HepG2 (cell line): ENCODE measurements around the gene ASIC3. TPM values are rescaled to one million over a fixed set of nuclear protein-coding genes. Genes with fewer than 3 reads are reported as not detected.

Source experiments
- ATAC-seq: fragments of 200-7000 bp; cut with Tn5 transposase; 3 replicates; pipeline ENCODE4 v1.9.1; 2020; ENCODE audit warnings: mild to moderate bottlenecking, moderate library complexity
- BruUV-seq: library from RNA; stranded (reverse); fragments of 400-500 nt; replicated peaks from 2 replicates; lab custom pipeline; 2021; lab: Mats Ljungman, UMichigan
- CTCF ChIA-PET: fragments of 300-600 bp; formaldehyde crosslinking; extraction: SDS; loops from one replicate; lab custom pipeline; 2021; ENCODE audit warnings: low total read pairs, inconsistent platforms, low intra/inter-chr PET ratio; lab: Yijun Ruan, JAX
- POLR2A ChIA-PET: fragments of 350-600 bp; sonication (Branson Sonifier 250); formaldehyde crosslinking; loops from one replicate; lab custom pipeline; 2020; ENCODE audit warnings: antibody characterized with exemption, inconsistent platforms; lab: Yijun Ruan, JAX
- DNase-seq: peaks from one replicate; pipeline ENCODE4 v3.0.0-alpha.2; 2015; ENCODE audit warnings: low spot score
- FAIRE-seq: peaks from 3 replicates; lab custom pipeline; 2011; peaks lifted over from hg19 to GRCh38; lab: Jason Lieb, UNC
- H2AFZ ChIP-seq: one replicate; pipeline ENCODE4 v1.6.1; 2011; ENCODE audit warnings: low read length, inconsistent platforms
- H3K27ac ChIP-seq: fragments of 300-600 bp; 3 replicates; pipeline ENCODE4 v1.8.0; 2011; ENCODE audit warnings: mixed run types, mild to moderate bottlenecking, mixed read lengths, low read length, inconsistent platforms; ENCODE audit not compliant: insufficient read depth; ENCODE audit errors: extremely low read length
- H3K27me3 ChIP-seq, 2 experiments: fragments of 200-600 bp in 1 of 2; 2 replicates in 1 of 2; 3 replicates in 1 of 2; pipeline versions ENCODE4 v1.6.0 to v1.8.0; 2011; ENCODE audit warnings: low read length in 2 of 2, mild to moderate bottlenecking in 2 of 2, moderate library complexity in 2 of 2, inconsistent platforms in 1 of 2; ENCODE audit not compliant: insufficient read depth in 2 of 2, control insufficient read depth in 1 of 2
- H3K36me3 ChIP-seq, 2 experiments: fragments of 200-600 bp in 1 of 2; replicated peaks in 1 of 2; 2 replicates in 1 of 2; 3 replicates in 1 of 2; pipeline versions ENCODE4 v1.5.1 to v1.8.0; 2011; ENCODE audit warnings: low read length in 2 of 2, inconsistent platforms in 1 of 2; ENCODE audit not compliant: insufficient read depth in 2 of 2, control insufficient read depth in 1 of 2
- H3K4me1 ChIP-seq: 2 replicates; pipeline ENCODE4 v1.5.1; 2012; ENCODE audit warnings: low read length, inconsistent platforms; ENCODE audit not compliant: insufficient read depth
- H3K4me2 ChIP-seq: 2 replicates; pipeline ENCODE4 v1.6.0; 2011; ENCODE audit warnings: low read depth, low read length, inconsistent platforms
- H3K4me3 ChIP-seq, 3 experiments: fragments of 200-600 bp in 1 of 3; sonication (generic), shearing (Covaris generic) in 1 of 3; replicated peaks in 1 of 3; 2 replicates each; pipeline ENCODE4 v1.5.1; 2011 to 2016; ENCODE audit warnings: low read length in 3 of 3, inconsistent platforms in 2 of 3, low read depth in 2 of 3, mild to moderate bottlenecking in 2 of 3, control low read depth in 1 of 3, mixed read lengths in 1 of 3; ENCODE audit not compliant: insufficient read depth in 1 of 3
- H3K79me2 ChIP-seq: one replicate; pipeline ENCODE4 v1.6.1; 2011; ENCODE audit warnings: low read length, inconsistent platforms; ENCODE audit not compliant: insufficient read depth
- H3K9ac ChIP-seq: 2 replicates; pipeline ENCODE4 v1.6.0; 2011; ENCODE audit warnings: mild to moderate bottlenecking, low read depth, low read length, inconsistent platforms; ENCODE audit not compliant: insufficient read depth
- H3K9me3 ChIP-seq: 2 replicates; pipeline ENCODE4 v1.5.1; 2012; ENCODE audit warnings: mild to moderate bottlenecking, low read length
- H4K20me1 ChIP-seq: 2 replicates; pipeline ENCODE4 v1.6.0; 2011; ENCODE audit warnings: inconsistent platforms, mild to moderate bottlenecking, low read length, moderate library complexity; ENCODE audit not compliant: insufficient read depth
- ARID5B ChIP-seq: IDR thresholded peaks from 2 replicates; pipeline ENCODE4 v1.4.0; 2020; ENCODE audit warnings: mild to moderate bottlenecking, missing genetic modification reagents
- BCL6 ChIP-seq: IDR thresholded peaks from 2 replicates; pipeline ENCODE4 v1.6.1; 2016; ENCODE audit warnings: missing genetic modification reagents, missing compliant biosample characterization
- CBFB ChIP-seq: sonication (generic); formaldehyde crosslinking; IDR thresholded peaks from 2 replicates; pipeline ENCODE4 v1.4.0; 2020; ENCODE audit warnings: missing genetic modification reagents
- DPF2 ChIP-seq: sonication (generic); formaldehyde crosslinking; IDR thresholded peaks from 2 replicates; pipeline ENCODE4 v1.4.0; 2020; ENCODE audit warnings: mild to moderate bottlenecking, low read depth, missing genetic modification reagents, borderline replicate concordance
- ESRRA ChIP-seq: sonication (generic); formaldehyde crosslinking; IDR thresholded peaks from 2 replicates; pipeline ENCODE4 v1.5.1; 2020; ENCODE audit warnings: mild to moderate bottlenecking, low read depth, missing genetic modification reagents
- ETV5 ChIP-seq: IDR thresholded peaks from 2 replicates; pipeline ENCODE4 v1.6.1; 2018; ENCODE audit warnings: missing biosample characterization, missing genetic modification reagents, inconsistent platforms, borderline replicate concordance
- HMG20A ChIP-seq: IDR thresholded peaks from 2 replicates; pipeline ENCODE4 v1.6.1; 2016; ENCODE audit warnings: borderline replicate concordance
- HOXA3 ChIP-seq: sonication (generic); formaldehyde crosslinking; IDR thresholded peaks from 2 replicates; pipeline ENCODE4 v1.5.0; 2020; ENCODE audit warnings: missing genetic modification reagents
- HOXD1 ChIP-seq: sonication (generic); formaldehyde crosslinking; IDR thresholded peaks from 2 replicates; pipeline ENCODE4 v1.5.0; 2020; ENCODE audit warnings: missing genetic modification reagents
- KDM1A ChIP-seq: IDR thresholded peaks from 2 replicates; pipeline ENCODE4 v1.6.1; 2016; ENCODE audit warnings: missing compliant biosample characterization
- KDM5A ChIP-seq: fragments of 200-600 bp; sonication (generic); IDR thresholded peaks from 2 replicates; pipeline ENCODE4 v1.7.0; 2018; ENCODE audit warnings: antibody characterized with exemption, mild to moderate bottlenecking, low read length, borderline replicate concordance
- NR2C2 ChIP-seq: sonication (generic); formaldehyde crosslinking; IDR thresholded peaks from 2 replicates; pipeline ENCODE4 v1.4.0; 2020; ENCODE audit warnings: missing genetic modification reagents, mild to moderate bottlenecking, moderate library complexity, borderline replicate concordance
- POGZ ChIP-seq: sonication (generic); formaldehyde crosslinking; IDR thresholded peaks from 2 replicates; pipeline ENCODE4 v1.4.0; 2020; ENCODE audit warnings: mild to moderate bottlenecking, missing genetic modification reagents
- RARA ChIP-seq: IDR thresholded peaks from 2 replicates; pipeline ENCODE4 v1.6.1; 2016; ENCODE audit warnings: missing genetic modification reagents, missing compliant biosample characterization
- RELA ChIP-seq: sonication (generic); formaldehyde crosslinking; IDR thresholded peaks from 2 replicates; pipeline ENCODE4 v1.4.0; 2020; ENCODE audit warnings: missing genetic modification reagents
- TARDBP ChIP-seq: sonication (generic); formaldehyde crosslinking; IDR thresholded peaks from 2 replicates; pipeline ENCODE4 v1.8.0; 2022; ENCODE audit warnings: mild to moderate bottlenecking, missing genetic modification reagents
- ZMYM3 ChIP-seq: sonication (generic); formaldehyde crosslinking; IDR thresholded peaks from 2 replicates; pipeline ENCODE4 v1.5.1; 2020; ENCODE audit warnings: mild to moderate bottlenecking, missing genetic modification reagents
- ZMYM4 ChIP-seq: sonication (generic); formaldehyde crosslinking; IDR thresholded peaks from 2 replicates; pipeline ENCODE4 v1.8.1; 2023; ENCODE audit warnings: mild to moderate bottlenecking, missing genetic modification reagents
- ZNF121 ChIP-seq: sonication (generic); formaldehyde crosslinking; IDR thresholded peaks from 2 replicates; pipeline ENCODE4 v1.5.0; 2020; ENCODE audit warnings: mild to moderate bottlenecking, missing genetic modification reagents
- ZNF143 ChIP-seq: sonication (generic); formaldehyde crosslinking; IDR thresholded peaks from 2 replicates; pipeline ENCODE4 v1.4.0; 2020; ENCODE audit warnings: missing genetic modification reagents
- ZNF614 ChIP-seq: IDR thresholded peaks from 2 replicates; pipeline ENCODE4 v1.6.1; 2018; ENCODE audit warnings: missing biosample characterization, missing genetic modification reagents, inconsistent platforms, borderline replicate concordance
- ZNF747 ChIP-seq: sonication (generic); formaldehyde crosslinking; IDR thresholded peaks from 2 replicates; pipeline ENCODE4 v1.8.1; 2023; ENCODE audit warnings: missing genetic modification reagents, mild to moderate bottlenecking, borderline replicate concordance
- WGBS: methylation state at CpG from one replicate; pipeline ENCODE4 v1.1.6; 2017; ENCODE audit warnings: low lambda C conversion rate; 5-methylcytosine and 5-hydroxymethylcytosine counted together
- in situ Hi-C: cut with HindIII; loops from 2 replicates; pipeline ENCODE4 v1.10.0; 2017; ENCODE audit warnings: low pct_unique_long_range_greater_than_20kb; ENCODE audit not compliant: extremely low pct_ligation_motif_present
- intact Hi-C: fragments of 100-400 bp; cut with micrococcal nuclease; formaldehyde crosslinking; loops from one replicate; pipeline ENCODE4 v1.10.0; 2022; ENCODE audit not compliant: unreplicated experiment
- polyA plus RNA-seq, 8 experiments: library from polyadenylated mRNA; depleted of rRNA in 3 of 8; stranded (reverse) in 7 of 8; unstranded in 1 of 8; fragments of >200 nt; fragmentation: Illumina TruSeq in 4 of 8; extraction: Trizol in 4 of 8; gene quantifications; 2 replicates each; pipeline versions ENCODE4 v1.2.1 to v1.2.3, GENCODE V29; 2011 to 2016; ENCODE audit warnings: low read depth in 4 of 8, missing spikeins in 1 of 8, mixed read lengths in 1 of 8; ENCODE audit not compliant: insufficient read depth in 1 of 8
- total RNA-seq, 5 experiments: library from RNA; depleted of rRNA; stranded (reverse); fragments of >200 nt; fragmentation: Illumina TruSeq; extraction: Trizol; gene quantifications; 2 replicates each; pipeline ENCODE4 v1.2.3, GENCODE V29; 2016; ENCODE audit warnings: low read depth in 1 of 5

Gene ASIC3
- total and polyA plus RNA-seq, 2 of the 13 experiments (the other 11 are each of a cell fraction or from before 2014, with no cell fraction given): 0.51 TPM; not detected in 1

- Histone ChIP-seq H3K27ac (no peak overlapping the region), H3K4me2 (peak overlapping the region; percentile 98), H3K9ac (no peak overlapping the region), H3K79me2 (no peaks in the 10 kb centered on the region), H2AFZ (no peak overlapping the region), H4K20me1 (no peaks in the 10 kb centered on the region), H3K4me3 (peak overlapping the region in 1 of 3 experiments; percentile 17; a peak in 1 of 6 replicates), H3K36me3 (no peaks in the 10 kb centered on the region), H3K27me3 (peaks cover 0 to 2% of the 10 kb centered on the region in 2 experiments; a peak in 2 of 5 replicates), H3K9me3 (no peaks in the 10 kb centered on the region), H3K4me1 (peaks cover 79% of the 10 kb centered on the region)
- WGBS: 5% methylated on average over 8 of the region's 9 CpGs
- intact Hi-C loops: no loop called here
- ChIA-PET POLR2A (interaction anchor here (0.9 to 1.7 kb wide), 2 partner anchors 11 to 23 kb away, joined by 4 to 5 read pairs; partner anchors contain the start of gene ABCB8), CTCF (no interaction called here)
- BruUV-seq: no TSS peak
- DNase-seq: no peak
- no peak for ATAC-seq
- FAIRE-seq: peak; percentile 67
- in situ Hi-C loops: no loop called here
- TF ChIP-seq RARA (peak; percentile 79), ZMYM3 (CRISPR knock-in tag) (peak; percentile 94), ZNF121 (CRISPR knock-in tag) (peak; percentile 98), ESRRA (0 out of 2 replicates have a peak, but pooled peaks have one; percentile 58), ZNF143 (CRISPR knock-in tag) (no peak), NR2C2 (CRISPR knock-in tag) (peak; percentile 54), RELA (CRISPR knock-in tag) (no peak), ARID5B (CRISPR knock-in tag) (peak; percentile 45), CBFB (CRISPR knock-in tag) (no peak), KDM1A (CRISPR knock-in tag) (peak; percentile 74; the same call in 1 of the 2 replicates), POGZ (CRISPR knock-in tag) (no peak), KDM5A (no peak), ZNF747 (CRISPR knock-in tag) (0 out of 2 replicates have a peak, but pooled peaks have one; percentile 26), HMG20A (CRISPR knock-in tag) (peak; percentile 20; the same call in 1 of the 2 replicates), ZMYM4 (peak; percentile 43; the same call in 1 of the 2 replicates), HOXD1 (CRISPR knock-in tag) (no peak), ZNF614 (CRISPR knock-in tag) (0 out of 2 replicates have a peak, but pooled peaks have one; percentile 34), DPF2 (CRISPR knock-in tag) (peak; percentile 42; the same call in 1 of the 2 replicates), ETV5 (peak; percentile 16; the same call in 1 of the 2 replicates), HOXA3 (CRISPR knock-in tag) (peak; percentile 25; the same call in 1 of the 2 replicates), TARDBP (CRISPR knock-in tag) (peak; percentile 54; the same call in 1 of the 2 replicates), BCL6 (CRISPR knock-in tag) (no peak)
Measured at GRCh38 chr7:151005566-151005965, 42.8 kb upstream of the ASIC3 start.
